22Rv1 (cell line): ENCODE data around the gene LRRC28.

ENCODE experiments used
- CTCF ChIP-seq: fragments of 450-650 bp; IDR thresholded peaks from 2 replicates; pipeline ENCODE4 v1.5.1; 2017; ENCODE audit warnings: mild to moderate bottlenecking
- ZFX ChIP-seq: fragments of 450-650 bp; IDR thresholded peaks from 2 replicates; pipeline ENCODE4 v1.6.1; 2017; ENCODE audit warnings: antibody characterized with exemption, borderline replicate concordance

GRCh38 chr15:99424131-99424571, 172.9 kb downstream of the LRRC28 start:
- no peak for TF ChIP-seq CTCF
- no peak for TF ChIP-seq ZFX
